ENCODE results near the gene PAX8.
A peak's percentile ranks its signal among the peaks of the same experiment; 100 is the strongest.

The PAX8 gene

GRCh38 chr2:113283704-113284284, 5.1 kb upstream of the PAX8 start:
- H3K4me3 ChIP-seq (ENCODE audit: low read length), result no peak overlapping the region
- no peak for TF ChIP-seq CTCF (IDR thresholded peaks at IDR 0.05; ENCODE audit: insufficient read depth, low read depth, low read length, missing control alignments)
- DNase-seq (ENCODE audit: low read depth), result peak; percentile 92

GRCh38 chr2:113282747-113283533, 4.2 kb upstream of the PAX8 start:
- H3K4me3 ChIP-seq (ENCODE audit: low read length), result no peak overlapping the region
- peak; percentile 50 for DNase-seq (ENCODE audit: low read depth)

GRCh38 chr2:113281910-113282746, 3.4 kb upstream of the PAX8 start:
- no peak for TF ChIP-seq CTCF (IDR thresholded peaks at IDR 0.05; ENCODE audit: insufficient read depth, low read depth, low read length, missing control alignments)
- H3K4me3 ChIP-seq (ENCODE audit: low read length), result no peak overlapping the region
- DNase-seq (ENCODE audit: low read depth), result no peak

More at GRCh38 chr2:113282747-113283533, 4.2 kb upstream of the PAX8 start:
- TF ChIP-seq CTCF (IDR thresholded peaks at IDR 0.05; ENCODE audit: insufficient read depth, low read depth, low read length, missing control alignments), result peak; percentile 27

- no peak overlapping the region for H3K4me3 ChIP-seq (ENCODE audit: low read length)
- TF ChIP-seq CTCF (IDR thresholded peaks at IDR 0.05; ENCODE audit: insufficient read depth, low read depth, low read length, missing control alignments), result no peak
- DNase-seq (ENCODE audit: low read depth), result no peak
Observed at GRCh38 chr2:113278073-113278741, 514 bp downstream of the PAX8 start.

- no peak overlapping the region for H3K4me3 ChIP-seq (ENCODE audit: low read length)
- DNase-seq (ENCODE audit: low read depth), result no peak
- TF ChIP-seq CTCF (IDR thresholded peaks at IDR 0.05; ENCODE audit: insufficient read depth, low read depth, low read length, missing control alignments), result no peak
Observed at GRCh38 chr2:113277474-113278072, 1.1 kb downstream of the PAX8 start.

- no peak for DNase-seq (ENCODE audit: low read depth)
- TF ChIP-seq CTCF (IDR thresholded peaks at IDR 0.05; ENCODE audit: insufficient read depth, low read depth, low read length, missing control alignments), result no peak
- H3K4me3 ChIP-seq (ENCODE audit: low read length), result no peak overlapping the region
Observed at GRCh38 chr2:113276761-113277425, 1.8 kb downstream of the PAX8 start.
